ENCODE results near the gene MINK1. TPM values are rescaled to one million over a fixed set of nuclear protein-coding genes. Genes with fewer than 3 reads are reported as not detected.

The MINK1 gene
- total and polyA plus RNA-seq, 2 of the 13 experiments (the other 11 are each of a cell fraction or from before 2014, with no cell fraction given): 17.2 to 63.9 TPM

DNA sequence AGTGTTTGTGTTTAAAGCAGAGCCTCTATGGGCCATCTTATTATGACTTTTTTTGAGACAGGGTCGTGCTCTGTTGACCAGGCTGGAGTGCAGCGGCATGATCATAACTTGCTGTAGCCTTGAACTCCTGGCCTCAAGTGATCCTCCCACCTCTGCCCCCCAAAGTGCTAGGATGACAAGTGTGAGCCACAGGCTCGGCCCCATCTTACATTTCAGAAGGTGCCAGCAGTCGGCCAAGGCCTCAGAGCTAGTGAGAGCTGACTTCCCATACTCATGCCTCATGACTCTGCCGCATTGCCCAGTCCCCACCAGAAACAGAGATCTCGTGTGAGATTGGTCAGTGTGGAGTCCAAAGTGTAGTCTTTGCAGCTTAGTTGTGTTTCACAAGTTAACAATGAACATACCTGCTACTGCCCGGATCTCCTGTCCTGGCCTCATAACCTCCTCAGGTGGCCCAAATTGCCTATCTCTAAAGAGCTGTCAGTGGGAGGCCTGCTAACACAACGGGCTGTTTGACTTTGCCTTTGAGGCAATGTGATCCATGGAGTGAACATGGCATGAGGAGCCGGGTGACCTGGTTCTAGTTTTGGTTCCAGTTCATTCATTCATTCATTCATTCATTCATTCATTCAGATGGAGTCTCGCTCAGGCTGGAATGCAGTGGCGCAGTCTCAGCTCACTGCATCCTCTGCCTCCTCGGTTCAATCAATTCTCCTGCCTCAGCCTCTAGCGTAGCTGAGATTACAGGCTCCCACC is 13.7 kb downstream of the MINK1 start:
- Histone ChIP-seq H2AFZ (ENCODE audit: low read length) (no peak overlapping the region), H3K4me1 (ENCODE audit: insufficient read depth, low read length) (peaks cover 55% of the 10 kb centered on the region), H3K9me3 (ENCODE audit: low read length) (no peaks in the 10 kb centered on the region), H3K4me2 (ENCODE audit: low read depth, low read length) (peak overlapping the region; percentile 38), H3K36me3 (replicated peaks in 1 of 2; ENCODE audit: control insufficient read depth in 1 of 2, insufficient read depth in 2 of 2, low read length in 2 of 2) (peaks cover 3 to 19% of the 10 kb centered on the region in 2 experiments; a peak in 4 of 5 replicates), H3K27me3 (ENCODE audit: control insufficient read depth in 1 of 2, insufficient read depth in 2 of 2, low read length in 2 of 2) (no peaks in the 10 kb centered on the region), H4K20me1 (ENCODE audit: insufficient read depth, low read length) (peaks cover 33% of the 10 kb centered on the region), H3K9ac (ENCODE audit: insufficient read depth, low read depth, low read length) (0 out of 2 replicates have a peak overlapping the region, but pooled peaks have one; percentile 0), H3K79me2 (ENCODE audit: insufficient read depth, low read length) (peaks cover 82% of the 10 kb centered on the region), H3K4me3 (replicated peaks in 1 of 3; ENCODE audit: insufficient read depth in 1 of 3, low read depth in 2 of 3, low read length in 3 of 3) (no peak overlapping the region), H3K27ac (ENCODE audit: extremely low read length, insufficient read depth, low read length) (peak overlapping the region; percentile 44)
- POLR2A ChIA-PET: interaction anchor here (1.0 to 2.1 kb wide), 5 partner anchors 11 to 69 kb away, joined by 3 to 11 read pairs (median 4); partner anchors contain the start of genes MINK1 and PLD2
- peak; percentile 70 for DNase-seq (ENCODE audit: low spot score)
- peak; percentile 56 for FAIRE-seq
- ATAC-seq: peak; percentile 90
- no TSS peak for BruUV-seq (replicated peaks)
- CTCF ChIA-PET (ENCODE audit: low intra/inter-chr PET ratio, low total read pairs): no interaction called here
- WGBS (ENCODE audit: low lambda C conversion rate): 52% methylated on average over 8 of the region's 13 CpGs
- in situ Hi-C loops (cut with HindIII; ENCODE audit: extremely low pct_ligation_motif_present, low pct_unique_long_range_greater_than_20kb) (no loop called here), intact Hi-C loops (cut with micrococcal nuclease; ENCODE audit: unreplicated experiment) (no loop called here)
- TF ChIP-seq RELA (CRISPR knock-in tag; IDR thresholded peaks at IDR 0.05): no peak
- TF ChIP-seq SAP130 (CRISPR knock-in tag; IDR thresholded peaks at IDR 0.05; ENCODE audit: low read depth): peak; percentile 31; the same call in 1 of the 2 replicates
- TF ChIP-seq ZNF24 (IDR thresholded peaks at IDR 0.05): peak; percentile 91
- peak; percentile 82 for TF ChIP-seq ZNF121 (CRISPR knock-in tag; IDR thresholded peaks at IDR 0.05)
- no peak for TF ChIP-seq AHR (CRISPR knock-in tag; IDR thresholded peaks at IDR 0.05)
- TF ChIP-seq ZNF282 (IDR thresholded peaks at IDR 0.05; ENCODE audit: partially characterized antibody): no peak
- 0 out of 2 replicates have a peak, but pooled peaks have one; percentile 39 for TF ChIP-seq TARDBP (CRISPR knock-in tag; IDR thresholded peaks at IDR 0.05)
- no peak for TF ChIP-seq ELF4 (CRISPR knock-in tag; IDR thresholded peaks at IDR 0.05; ENCODE audit: borderline replicate concordance)
- TF ChIP-seq CREM (IDR thresholded peaks at IDR 0.05): no peak
- TF ChIP-seq CREM (CRISPR knock-in tag; IDR thresholded peaks at IDR 0.05): no peak
- peak; percentile 72; the same call in 1 of the 2 replicates for TF ChIP-seq MLLT10 (CRISPR knock-in tag; IDR thresholded peaks at IDR 0.05)
- no peak for TF ChIP-seq ZNF749 (CRISPR knock-in tag; IDR thresholded peaks at IDR 0.05; ENCODE audit: borderline replicate concordance)
- TF ChIP-seq, protein P1, sequence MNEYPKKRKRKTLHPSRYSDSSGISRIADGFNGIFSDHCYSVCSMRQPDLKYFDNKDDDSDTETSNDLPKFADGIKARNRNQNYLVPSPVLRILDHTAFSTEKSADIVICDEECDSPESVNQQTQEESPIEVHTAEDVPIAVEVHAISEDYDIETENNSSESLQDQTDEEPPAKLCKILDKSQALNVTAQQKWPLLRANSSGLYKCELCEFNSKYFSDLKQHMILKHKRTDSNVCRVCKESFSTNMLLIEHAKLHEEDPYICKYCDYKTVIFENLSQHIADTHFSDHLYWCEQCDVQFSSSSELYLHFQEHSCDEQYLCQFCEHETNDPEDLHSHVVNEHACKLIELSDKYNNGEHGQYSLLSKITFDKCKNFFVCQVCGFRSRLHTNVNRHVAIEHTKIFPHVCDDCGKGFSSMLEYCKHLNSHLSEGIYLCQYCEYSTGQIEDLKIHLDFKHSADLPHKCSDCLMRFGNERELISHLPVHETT (CRISPR knock-in tag; conservative IDR thresholded peaks at IDR 0.05): no peak
- no peak for TF ChIP-seq JUND (CRISPR knock-in tag; IDR thresholded peaks at IDR 0.05)
- TF ChIP-seq REXO4 (CRISPR knock-in tag; IDR thresholded peaks at IDR 0.05; ENCODE audit: borderline replicate concordance): no peak
- TF ChIP-seq, protein P2, sequence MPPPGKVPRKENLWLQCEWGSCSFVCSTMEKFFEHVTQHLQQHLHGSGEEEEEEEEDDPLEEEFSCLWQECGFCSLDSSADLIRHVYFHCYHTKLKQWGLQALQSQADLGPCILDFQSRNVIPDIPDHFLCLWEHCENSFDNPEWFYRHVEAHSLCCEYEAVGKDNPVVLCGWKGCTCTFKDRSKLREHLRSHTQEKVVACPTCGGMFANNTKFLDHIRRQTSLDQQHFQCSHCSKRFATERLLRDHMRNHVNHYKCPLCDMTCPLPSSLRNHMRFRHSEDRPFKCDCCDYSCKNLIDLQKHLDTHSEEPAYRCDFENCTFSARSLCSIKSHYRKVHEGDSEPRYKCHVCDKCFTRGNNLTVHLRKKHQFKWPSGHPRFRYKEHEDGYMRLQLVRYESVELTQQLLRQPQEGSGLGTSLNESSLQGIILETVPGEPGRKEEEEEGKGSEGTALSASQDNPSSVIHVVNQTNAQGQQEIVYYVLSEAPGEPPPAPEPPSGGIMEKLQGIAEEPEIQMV (CRISPR knock-in tag; IDR thresholded peaks at IDR 0.05; ENCODE audit: low read depth): no peak
- 0 out of 4 replicates have a peak, but pooled peaks of 1 of the 2 experiments have one; percentile 20 for TF ChIP-seq EP300 (IDR thresholded peaks at IDR 0.05; ENCODE audit: low read depth in 2 of 2, low read length in 2 of 2)
- TF ChIP-seq EP300 (CRISPR knock-in tag; IDR thresholded peaks at IDR 0.05; ENCODE audit: borderline replicate concordance): no peak
- TF ChIP-seq, protein P3, sequence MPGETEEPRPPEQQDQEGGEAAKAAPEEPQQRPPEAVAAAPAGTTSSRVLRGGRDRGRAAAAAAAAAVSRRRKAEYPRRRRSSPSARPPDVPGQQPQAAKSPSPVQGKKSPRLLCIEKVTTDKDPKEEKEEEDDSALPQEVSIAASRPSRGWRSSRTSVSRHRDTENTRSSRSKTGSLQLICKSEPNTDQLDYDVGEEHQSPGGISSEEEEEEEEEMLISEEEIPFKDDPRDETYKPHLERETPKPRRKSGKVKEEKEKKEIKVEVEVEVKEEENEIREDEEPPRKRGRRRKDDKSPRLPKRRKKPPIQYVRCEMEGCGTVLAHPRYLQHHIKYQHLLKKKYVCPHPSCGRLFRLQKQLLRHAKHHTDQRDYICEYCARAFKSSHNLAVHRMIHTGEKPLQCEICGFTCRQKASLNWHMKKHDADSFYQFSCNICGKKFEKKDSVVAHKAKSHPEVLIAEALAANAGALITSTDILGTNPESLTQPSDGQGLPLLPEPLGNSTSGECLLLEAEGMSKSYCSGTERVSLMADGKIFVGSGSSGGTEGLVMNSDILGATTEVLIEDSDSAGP (CRISPR knock-in tag; IDR thresholded peaks at IDR 0.05; ENCODE audit: borderline replicate concordance): peak; percentile 40; the same call in 1 of the 2 replicates
- no peak for TF ChIP-seq MEF2D (CRISPR knock-in tag; IDR thresholded peaks at IDR 0.05)
